ENCODE data around the gene SKIC2. TPM values are rescaled to one million over a fixed set of nuclear protein-coding genes. Genes with fewer than 3 reads are reported as not detected.

The SKIC2 gene
- total and polyA plus RNA-seq, 2 of the 8 experiments (the other 6 are each of a cell fraction or from before 2014, with no cell fraction given), result 42.1 to 59.7 TPM

- Histone ChIP-seq H3K27me3 (replicated peaks in 1 of 4; ENCODE audit: control insufficient read depth in 3 of 4, extremely low read depth in 1 of 4, insufficient read depth in 3 of 4, low read length in 3 of 4) (peaks cover 0 to 3% (median 1%) of the 10 kb centered on the region in 4 experiments; a peak in 2 of 7 replicates), H4K5ac (ENCODE audit: insufficient read length, low read depth, low read length) (no peak overlapping the region), H4K8ac (ENCODE audit: extremely low read depth, insufficient read depth, low read length) (no peak overlapping the region), H2BK5ac (ENCODE audit: low read depth, low read length) (no peak overlapping the region), H3K23ac (ENCODE audit: insufficient read length) (no peak overlapping the region), H3K14ac (ENCODE audit: insufficient read length) (no peak overlapping the region), H2AK5ac (ENCODE audit: low read depth, low read length) (no peak overlapping the region), H2BK12ac (ENCODE audit: low read depth, low read length) (no peak overlapping the region), H3K56ac (replicated peaks; ENCODE audit: insufficient read length, low read depth, low read length) (no peak overlapping the region), H2AFZ (ENCODE audit: low read length) (no peak overlapping the region), H3K79me1 (ENCODE audit: low read depth, low read length) (no peaks in the 10 kb centered on the region), H3K4ac (replicated peaks; ENCODE audit: insufficient read length, low read depth, low read length) (no peak overlapping the region), H2BK120ac (replicated peaks; ENCODE audit: low read depth, low read length) (no peak overlapping the region), H4K20me1 (replicated peaks in 1 of 2; ENCODE audit: control insufficient read depth in 1 of 2, insufficient read depth in 2 of 2, low read length in 2 of 2) (peaks cover 0 to 2% of the 10 kb centered on the region in 2 experiments), H3K36me3 (ENCODE audit: control insufficient read depth in 2 of 4, insufficient read depth in 4 of 4, low read length in 3 of 4) (peaks cover 18 to 51% (median 46%) of the 10 kb centered on the region in 4 experiments; a peak in 7 of 8 replicates), H3K79me2 (ENCODE audit: control insufficient read depth in 1 of 2, insufficient read depth in 2 of 2, low read length in 2 of 2) (peaks cover 0 to 3% of the 10 kb centered on the region in 2 experiments; a peak in 1 of 4 replicates), H3K23me2 (ENCODE audit: low read depth, low read length) (no peaks in the 10 kb centered on the region), H3K4me1 (replicated peaks in 1 of 4; ENCODE audit: control insufficient read depth in 3 of 4, insufficient read depth in 4 of 4, low read length in 3 of 4) (0 out of 7 replicates have a peak, but pooled peaks cover 0 to 2% (median 0%) of the 10 kb centered on the region in 4 experiments), H3K4me2 (ENCODE audit: insufficient read depth in 1 of 2, low read depth in 2 of 2, low read length in 2 of 2) (no peak overlapping the region), H2BK20ac (ENCODE audit: low read length) (no peak overlapping the region), H3K9ac (replicated peaks in 1 of 4; ENCODE audit: extremely low read depth in 1 of 4, low read depth in 3 of 4, low read length in 3 of 4) (no peak overlapping the region), H4K91ac (replicated peaks; ENCODE audit: insufficient read length, low read length) (no peak overlapping the region), H2BK15ac (ENCODE audit: low read length) (no peak overlapping the region), H3K9me3 (ENCODE audit: insufficient read depth in 2 of 2, low read depth in 1 of 2, low read length in 1 of 2) (no peaks in the 10 kb centered on the region), H3K27ac (ENCODE audit: low read depth, low read length) (no peak overlapping the region), H3K18ac (ENCODE audit: extremely low read depth, low read length) (no peak overlapping the region), H3K4me3 (ENCODE audit: extremely low read depth in 1 of 4, insufficient read depth in 2 of 4, low read depth in 3 of 4, low read length in 4 of 4) (no peak overlapping the region)
- TF ChIP-seq NRF1 (IDR thresholded peaks at IDR 0.05; ENCODE audit: low read depth, low read length) (no peak), TCF12 (IDR thresholded peaks at IDR 0.05; ENCODE audit: low read depth, low read length) (no peak), RAD21 (IDR thresholded peaks at IDR 0.05 in 1 of 2, conservative IDR thresholded peaks at IDR 0.05 in 1 of 2; ENCODE audit: low read depth in 2 of 2, low read length in 2 of 2) (peak; percentile 66 to 74), CTCF (IDR thresholded peaks at IDR 0.05; ENCODE audit: control extremely low read depth in 1 of 3, insufficient read depth in 1 of 3, low read depth in 1 of 3, low read length in 3 of 3) (peak; percentile 84 to 89 (median 88))
- CTCF ChIA-PET (ENCODE audit: partially characterized antibody), result interaction anchor here (0.7 to 5.8 kb wide), 36 partner anchors 9 to 316 kb away, joined by 3 to 84 read pairs (median 5); partner anchors contain the start of genes DXO, EHMT2, FKBPL and SKIC2
- peak; percentile 19 for FAIRE-seq
- 71% methylated on average over 5 of the region's 5 CpGs; no CpG with 5 or more reads in 1 of the 2 experiments for WGBS, 2 experiments (ENCODE audit: extremely low coverage in 1 of 2, insufficient coverage in 1 of 2, insufficient read length in 1 of 2, insufficient replicate concordance in 2 of 2, low coverage in 1 of 2, low lambda C conversion rate in 2 of 2, missing lambda C conversion rate in 1 of 2)
- POLR2A ChIA-PET (ENCODE audit: partially characterized antibody), result interaction anchor here (0.7 to 16.4 kb wide), 13 partner anchors 7 to 249 kb away, joined by 3 to 279 read pairs (median 4); partner anchors contain the start of genes ABHD16A, DXO, EHMT2 and HSPA1B
- DNase-seq (ENCODE audit: low read depth in 1 of 2, low spot score in 2 of 2), result peak in 1 of 2 experiments; percentile 76
Observed at GRCh38 chr6:31952140-31952805, 6.7 kb upstream of the SKIC2 start.
